ENCODE measurements around the gene ATG9A. TPM values are rescaled to one million over a fixed set of nuclear protein-coding genes. Genes with fewer than 3 reads are reported as not detected.
A peak's percentile ranks its signal among the peaks of the same experiment; 100 is the strongest.

ATG9A gene
- total and polyA plus RNA-seq, 9 of the 15 experiments (the other 6 are each of a cell fraction or from before 2014, with no cell fraction given), result 0.25 to 65.6 (median 23.4) TPM

DNA sequence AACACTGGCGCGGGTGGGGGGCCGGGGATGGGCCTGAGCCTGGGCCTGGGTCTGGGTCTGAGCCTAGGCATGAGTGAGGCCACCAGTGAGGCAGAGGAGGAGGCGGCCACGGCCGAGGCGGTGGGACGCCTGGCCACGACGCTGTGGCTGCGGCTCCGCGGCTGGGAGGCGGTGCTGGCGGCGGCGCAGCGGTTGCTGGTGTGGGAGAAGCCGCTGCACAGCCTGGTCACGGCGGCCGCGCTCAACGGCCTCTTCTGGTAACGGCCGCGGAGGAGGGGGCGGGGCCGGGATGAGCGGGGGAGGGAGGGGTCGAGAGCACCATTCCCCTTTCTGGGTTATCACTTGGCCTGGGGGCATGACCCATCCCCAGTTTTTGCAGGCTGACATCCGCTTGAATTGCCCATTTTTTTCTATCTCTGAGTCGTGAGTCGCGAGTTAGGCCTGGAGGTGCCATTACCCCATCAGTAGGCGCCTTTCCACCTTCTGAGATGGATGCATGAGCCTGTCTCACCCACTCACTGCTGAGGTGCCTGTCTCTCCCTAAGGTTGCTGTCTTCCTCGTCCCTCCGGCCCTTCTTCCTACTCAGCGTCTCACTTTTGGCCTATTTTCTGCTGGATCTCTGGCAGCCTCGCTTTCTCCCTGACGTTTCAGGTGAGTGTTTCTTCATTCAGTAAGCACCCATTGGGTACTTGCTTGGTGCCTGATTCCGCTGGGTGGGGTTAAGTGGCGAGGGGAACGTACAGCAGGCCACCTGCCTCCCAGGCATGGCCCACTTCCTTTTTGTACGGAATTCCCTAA lies 50.9 kb downstream of the ATG9A start:
- FAIRE-seq (no peak), ATAC-seq (peak; percentile 35), DNase-seq (ENCODE audit: extremely low read depth in 1 of 4, low spot score in 3 of 4) (peak; percentile 58 to 66 (median 62))
- ChIA-PET POLR2A (no interaction called here), CTCF (ENCODE audit: low intra/inter-chr PET ratio) (interaction anchor here (0.8 kb wide), 1 partner anchor 33 kb away, joined by 4 read pairs; no protein-coding TSS in a partner anchor)
- intact Hi-C loops (cut with micrococcal nuclease) (no loop called here), in situ Hi-C loops (cut with MboI) (no loop called here)
- Histone ChIP-seq H3K9me1 (ENCODE audit: control insufficient read depth, insufficient read depth, low read length) (no peaks in the 10 kb centered on the region), H3K36me3 (ENCODE audit: control insufficient read depth, insufficient read depth, low read length) (peaks cover 60% of the 10 kb centered on the region; the same call in 2 of the 3 replicates), H3K79me2 (ENCODE audit: control insufficient read depth, insufficient read depth, low read length) (peaks cover 42% of the 10 kb centered on the region), H3K27me3 (ENCODE audit: control insufficient read depth in 2 of 2, insufficient read depth in 2 of 2, low read length in 2 of 2) (no peaks in the 10 kb centered on the region), H3K27ac (ENCODE audit: extremely low read depth, low read depth, low read length) (peak overlapping the region; percentile 97; the same call in 2 of the 3 replicates), H4K20me1 (replicated peaks; ENCODE audit: control insufficient read depth, insufficient read depth, low read length) (no peaks in the 10 kb centered on the region), H3K4me3 (peak overlapping the region; percentile 80), H3K4me1 (replicated peaks in 1 of 2; ENCODE audit: control insufficient read depth in 2 of 2, insufficient read depth in 2 of 2, low read length in 2 of 2) (peaks cover 9 to 22% of the 10 kb centered on the region in 2 experiments; a peak in 4 of 5 replicates), H3K9ac (ENCODE audit: insufficient read depth in 1 of 2, low read depth in 2 of 2, low read length in 2 of 2) (peak overlapping the region; percentile 71 to 91), H3K9me3 (replicated peaks; ENCODE audit: control insufficient read depth, insufficient read depth, low read depth, low read length) (no peaks in the 10 kb centered on the region), H2AFZ (ENCODE audit: low read depth, low read length) (peak overlapping the region; percentile 32; the same call in 1 of the 2 replicates), H3K4me2 (ENCODE audit: insufficient read depth, low read length) (peak overlapping the region; percentile 100)
- BruUV-seq (replicated peaks), result no TSS peak
- WGBS (ENCODE audit: insufficient coverage, low coverage, missing lambda C conversion rate), result 1% methylated on average over 21 of the region's 45 CpGs
- TF ChIP-seq, protein P1, sequence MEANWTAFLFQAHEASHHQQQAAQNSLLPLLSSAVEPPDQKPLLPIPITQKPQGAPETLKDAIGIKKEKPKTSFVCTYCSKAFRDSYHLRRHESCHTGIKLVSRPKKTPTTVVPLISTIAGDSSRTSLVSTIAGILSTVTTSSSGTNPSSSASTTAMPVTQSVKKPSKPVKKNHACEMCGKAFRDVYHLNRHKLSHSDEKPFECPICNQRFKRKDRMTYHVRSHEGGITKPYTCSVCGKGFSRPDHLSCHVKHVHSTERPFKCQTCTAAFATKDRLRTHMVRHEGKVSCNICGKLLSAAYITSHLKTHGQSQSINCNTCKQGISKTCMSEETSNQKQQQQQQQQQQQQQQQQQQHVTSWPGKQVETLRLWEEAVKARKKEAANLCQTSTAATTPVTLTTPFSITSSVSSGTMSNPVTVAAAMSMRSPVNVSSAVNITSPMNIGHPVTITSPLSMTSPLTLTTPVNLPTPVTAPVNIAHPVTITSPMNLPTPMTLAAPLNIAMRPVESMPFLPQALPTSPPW (CRISPR knock-in tag; IDR thresholded peaks at IDR 0.05), result peak; percentile 83
- TF ChIP-seq CHCHD3 (CRISPR knock-in tag; IDR thresholded peaks at IDR 0.05) (no peak), SPI1 (IDR thresholded peaks at IDR 0.05; ENCODE audit: borderline replicate concordance, low read depth, low read length) (0 out of 2 replicates have a peak, but pooled peaks have one; percentile 7), ZNF217 (CRISPR knock-in tag; IDR thresholded peaks at IDR 0.05) (no peak), ARID4B (CRISPR knock-in tag; IDR thresholded peaks at IDR 0.05) (peak; percentile 82)
- TF ChIP-seq, protein P2, sequence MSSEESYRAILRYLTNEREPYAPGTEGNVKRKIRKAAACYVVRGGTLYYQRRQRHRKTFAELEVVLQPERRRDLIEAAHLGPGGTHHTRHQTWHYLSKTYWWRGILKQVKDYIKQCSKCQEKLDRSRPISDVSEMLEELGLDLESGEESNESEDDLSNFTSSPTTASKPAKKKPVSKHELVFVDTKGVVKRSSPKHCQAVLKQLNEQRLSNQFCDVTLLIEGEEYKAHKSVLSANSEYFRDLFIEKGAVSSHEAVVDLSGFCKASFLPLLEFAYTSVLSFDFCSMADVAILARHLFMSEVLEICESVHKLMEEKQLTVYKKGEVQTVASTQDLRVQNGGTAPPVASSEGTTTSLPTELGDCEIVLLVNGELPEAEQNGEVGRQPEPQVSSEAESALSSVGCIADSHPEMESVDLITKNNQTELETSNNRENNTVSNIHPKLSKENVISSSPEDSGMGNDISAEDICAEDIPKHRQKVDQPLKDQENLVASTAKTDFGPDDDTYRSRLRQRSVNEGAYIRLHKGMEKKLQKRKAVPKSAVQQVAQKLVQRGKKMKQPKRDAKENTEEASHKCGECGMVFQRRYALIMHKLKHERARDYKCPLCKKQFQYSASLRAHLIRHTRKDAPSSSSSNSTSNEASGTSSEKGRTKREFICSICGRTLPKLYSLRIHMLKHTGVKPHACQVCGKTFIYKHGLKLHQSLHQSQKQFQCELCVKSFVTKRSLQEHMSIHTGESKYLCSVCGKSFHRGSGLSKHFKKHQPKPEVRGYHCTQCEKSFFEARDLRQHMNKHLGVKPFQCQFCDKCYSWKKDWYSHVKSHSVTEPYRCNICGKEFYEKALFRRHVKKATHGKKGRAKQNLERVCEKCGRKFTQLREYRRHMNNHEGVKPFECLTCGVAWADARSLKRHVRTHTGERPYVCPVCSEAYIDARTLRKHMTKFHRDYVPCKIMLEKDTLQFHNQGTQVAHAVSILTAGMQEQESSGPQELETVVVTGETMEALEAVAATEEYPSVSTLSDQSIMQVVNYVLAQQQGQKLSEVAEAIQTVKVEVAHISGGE (CRISPR knock-in tag; IDR thresholded peaks at IDR 0.05), result peak in 1 of 3 experiments; percentile 7; a peak in 1 of 6 replicates
- TF ChIP-seq, protein P3, sequence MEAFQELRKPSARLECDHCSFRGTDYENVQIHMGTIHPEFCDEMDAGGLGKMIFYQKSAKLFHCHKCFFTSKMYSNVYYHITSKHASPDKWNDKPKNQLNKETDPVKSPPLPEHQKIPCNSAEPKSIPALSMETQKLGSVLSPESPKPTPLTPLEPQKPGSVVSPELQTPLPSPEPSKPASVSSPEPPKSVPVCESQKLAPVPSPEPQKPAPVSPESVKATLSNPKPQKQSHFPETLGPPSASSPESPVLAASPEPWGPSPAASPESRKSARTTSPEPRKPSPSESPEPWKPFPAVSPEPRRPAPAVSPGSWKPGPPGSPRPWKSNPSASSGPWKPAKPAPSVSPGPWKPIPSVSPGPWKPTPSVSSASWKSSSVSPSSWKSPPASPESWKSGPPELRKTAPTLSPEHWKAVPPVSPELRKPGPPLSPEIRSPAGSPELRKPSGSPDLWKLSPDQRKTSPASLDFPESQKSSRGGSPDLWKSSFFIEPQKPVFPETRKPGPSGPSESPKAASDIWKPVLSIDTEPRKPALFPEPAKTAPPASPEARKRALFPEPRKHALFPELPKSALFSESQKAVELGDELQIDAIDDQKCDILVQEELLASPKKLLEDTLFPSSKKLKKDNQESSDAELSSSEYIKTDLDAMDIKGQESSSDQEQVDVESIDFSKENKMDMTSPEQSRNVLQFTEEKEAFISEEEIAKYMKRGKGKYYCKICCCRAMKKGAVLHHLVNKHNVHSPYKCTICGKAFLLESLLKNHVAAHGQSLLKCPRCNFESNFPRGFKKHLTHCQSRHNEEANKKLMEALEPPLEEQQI (IDR thresholded peaks at IDR 0.05), result no peak
